KMS-11 (cell line): Measurements from ENCODE around the gene TCF19.
"Not testable (repeated sequence)": the region's sequence is repeated elsewhere in the genome, so short reads cannot be mapped to it uniquely, and the experiment has no call there.

Experiments used
- H2AFZ ChIP-seq: fragments of 200-600 bp; sonication (generic); 2 replicates; pipeline ENCODE4 v1.6.1; 2016; ENCODE audit warnings: antibody characterized with exemption, mixed run types, low read depth
- H3K27ac ChIP-seq: fragments of 200-600 bp; sonication (generic); 2 replicates; pipeline ENCODE4 v1.6.1; 2016; ENCODE audit warnings: mild to moderate bottlenecking, mixed run types
- H3K27me3 ChIP-seq: fragments of 200-600 bp; sonication (generic); 2 replicates; pipeline ENCODE4 v1.6.1; 2017; ENCODE audit warnings: mild to moderate bottlenecking, low read depth, mixed run types, moderate library complexity; ENCODE audit not compliant: insufficient read depth
- H3K36me3 ChIP-seq: fragments of 200-600 bp; sonication (generic); 2 replicates; pipeline ENCODE4 v1.6.1; 2017; ENCODE audit warnings: mild to moderate bottlenecking, mixed run types; ENCODE audit not compliant: insufficient read depth
- H3K4me1 ChIP-seq: fragments of 200-600 bp; sonication (generic); 2 replicates; pipeline ENCODE4 v1.6.1; 2016; ENCODE audit warnings: mild to moderate bottlenecking, low read depth, mixed run types; ENCODE audit not compliant: poor library complexity, severe bottlenecking
- H3K4me2 ChIP-seq: fragments of 200-600 bp; sonication (generic); 2 replicates; pipeline ENCODE4 v1.7.0; 2016; ENCODE audit warnings: mild to moderate bottlenecking, mixed run types
- H3K4me3 ChIP-seq: fragments of 200-600 bp; sonication (generic); IDR thresholded peaks from 2 replicates; pipeline ENCODE4 v1.6.1; 2017; ENCODE audit warnings: low read depth, low read length, mixed read lengths; ENCODE audit not compliant: insufficient read depth
- H3K79me2 ChIP-seq: fragments of 200-600 bp; sonication (generic); 2 replicates; pipeline ENCODE4 v1.6.1; 2016; ENCODE audit warnings: low read depth, mixed run types; ENCODE audit not compliant: insufficient read depth
- H3K9ac ChIP-seq: fragments of 200-600 bp; sonication (generic); 2 replicates; pipeline ENCODE4 v1.6.1; 2016; ENCODE audit warnings: mild to moderate bottlenecking, mixed run types
- H4K20me1 ChIP-seq: fragments of 200-600 bp; sonication (generic); 2 replicates; pipeline ENCODE4 v1.6.1; 2016; ENCODE audit warnings: mild to moderate bottlenecking, mixed run types; ENCODE audit not compliant: insufficient read depth
- CTCF ChIP-seq: fragments of 200-600 bp; sonication (generic); conservative IDR thresholded peaks from 2 replicates; pipeline ENCODE4 v1.6.1; 2017; ENCODE audit warnings: low read depth, mild to moderate bottlenecking, antibody characterized with exemption, low read length, moderate library complexity, mixed read lengths

Gene TCF19

GRCh38 chr6:31187780-31188194, 29.4 kb downstream of the TCF19 start:
- H3K9ac ChIP-seq, result no peak overlapping the region
- no peaks in the 10 kb centered on the region for H3K79me2 ChIP-seq
- no peak overlapping the region for H3K4me3 ChIP-seq
- peaks cover 38% of the 10 kb centered on the region for H3K4me1 ChIP-seq
- no peak overlapping the region for H2AFZ ChIP-seq
- no peak overlapping the region for H3K4me2 ChIP-seq
- H4K20me1 ChIP-seq, result no peaks in the 10 kb centered on the region
- H3K27ac ChIP-seq, result no peak overlapping the region
- no peak for TF ChIP-seq CTCF
- H3K36me3 ChIP-seq, result no peaks in the 10 kb centered on the region
- no peaks in the 10 kb centered on the region for H3K27me3 ChIP-seq

GRCh38 chr6:31189223-31189622, 30.8 kb downstream of the TCF19 start:
- H3K4me3 ChIP-seq, H3K79me2 ChIP-seq, H2AFZ ChIP-seq, H3K36me3 ChIP-seq, H3K9ac ChIP-seq, H3K27ac ChIP-seq, H4K20me1 ChIP-seq, H3K27me3 ChIP-seq, H3K4me2 ChIP-seq: not testable (repeated sequence)
- peaks cover 38% of the 10 kb centered on the region for H3K4me1 ChIP-seq

- peak overlapping the region; percentile 31; the same call in 1 of the 2 replicates for H3K4me2 ChIP-seq
- H3K79me2 ChIP-seq, result no peaks in the 10 kb centered on the region
- no peaks in the 10 kb centered on the region for H4K20me1 ChIP-seq
- peaks cover 33% of the 10 kb centered on the region for H3K4me1 ChIP-seq
- no peaks in the 10 kb centered on the region for H3K36me3 ChIP-seq
- H3K9ac ChIP-seq, result no peak overlapping the region
- no peak overlapping the region for H2AFZ ChIP-seq
- no peaks in the 10 kb centered on the region for H3K27me3 ChIP-seq
- H3K27ac ChIP-seq, result peak overlapping the region; percentile 27; the same call in 1 of the 2 replicates
- TF ChIP-seq CTCF, result no peak
- H3K4me3 ChIP-seq, result no peak overlapping the region
Observed at GRCh38 chr6:31190488-31190887, 32.1 kb downstream of the TCF19 start.

GRCh38 chr6:31192431-31193105, 34.2 kb downstream of the TCF19 start:
- H3K4me3 ChIP-seq, H3K27me3 ChIP-seq: not testable (repeated sequence)
- peak; percentile 56 for TF ChIP-seq CTCF

GRCh38 chr6:31193206-31193605, 34.8 kb downstream of the TCF19 start:
- Histone ChIP-seq H3K36me3 (no peaks in the 10 kb centered on the region), H3K4me3 (no peak overlapping the region)

More at GRCh38 chr6:31192431-31193105, 34.2 kb downstream of the TCF19 start:
- not testable (repeated sequence) for H3K79me2 ChIP-seq, H3K36me3 ChIP-seq, H2AFZ ChIP-seq, H3K4me2 ChIP-seq, H4K20me1 ChIP-seq, H3K9ac ChIP-seq, H3K27ac ChIP-seq
- H3K4me1 ChIP-seq, result peaks cover 32% of the 10 kb centered on the region

More at GRCh38 chr6:31193206-31193605, 34.8 kb downstream of the TCF19 start:
- no peak for TF ChIP-seq CTCF
- Histone ChIP-seq H3K27ac (no peak overlapping the region), H3K4me2 (no peak overlapping the region), H4K20me1 (no peaks in the 10 kb centered on the region), H3K27me3 (no peaks in the 10 kb centered on the region), H3K79me2 (no peaks in the 10 kb centered on the region), H2AFZ (no peak overlapping the region), H3K9ac (no peak overlapping the region), H3K4me1 (peaks cover 32% of the 10 kb centered on the region)
